ENCODE data around the gene RTEL1. TPM values are rescaled to one million over a fixed set of nuclear protein-coding genes. Genes with fewer than 3 reads are reported as not detected.

RTEL1 gene
- total and polyA plus RNA-seq, 9 of the 15 experiments (the other 6 are each of a cell fraction or from before 2014, with no cell fraction given) = 0.36 to 61.0 (median 17.9) TPM

GRCh38 chr20:63641792-63642523, 16.2 kb upstream of the RTEL1 start (continued):
- TF ChIP-seq, protein P1, sequence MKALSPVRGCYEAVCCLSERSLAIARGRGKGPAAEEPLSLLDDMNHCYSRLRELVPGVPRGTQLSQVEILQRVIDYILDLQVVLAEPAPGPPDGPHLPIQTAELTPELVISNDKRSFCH (CRISPR knock-in tag; IDR thresholded peaks at IDR 0.05) = no peak
- TF ChIP-seq, protein P1 (tag; IDR thresholded peaks at IDR 0.05) = peak; percentile 71
- no peak for TF ChIP-seq FOS (IDR thresholded peaks at IDR 0.05; ENCODE audit: extremely low read depth, insufficient read length)
- no peak for TF ChIP-seq KLF16 (IDR thresholded peaks at IDR 0.05)
- no peak for TF ChIP-seq POLR3G (IDR thresholded peaks at IDR 0.05; ENCODE audit: extremely low read depth, insufficient read length, insufficient replicate concordance)
- TF ChIP-seq SAP30 (IDR thresholded peaks at IDR 0.05; ENCODE audit: borderline replicate concordance, insufficient read depth, low read depth, low read length, poor library complexity, severe bottlenecking) = peak; percentile 72
- no peak for TF ChIP-seq ESRRA (IDR thresholded peaks at IDR 0.05; ENCODE audit: borderline replicate concordance, low read depth)
- TF ChIP-seq CBFB (CRISPR knock-in tag; IDR thresholded peaks at IDR 0.05) = no peak
- TF ChIP-seq SNIP1 (IDR thresholded peaks at IDR 0.05; ENCODE audit: low read depth) = no peak
- no peak for TF ChIP-seq ZNF431 (CRISPR knock-in tag; IDR thresholded peaks at IDR 0.05)
- no peak for TF ChIP-seq MITF (IDR thresholded peaks at IDR 0.05)
- TF ChIP-seq DLX4 (CRISPR knock-in tag; IDR thresholded peaks at IDR 0.05) = no peak
- no peak for TF ChIP-seq NR2C1 (IDR thresholded peaks at IDR 0.05)
- no peak for TF ChIP-seq NR2C1 (tag; IDR thresholded peaks at IDR 0.05)
- no peak for TF ChIP-seq RBM15 (IDR thresholded peaks at IDR 0.05; ENCODE audit: insufficient read depth, low read length)
- TF ChIP-seq TCFL5 (CRISPR knock-in tag; conservative IDR thresholded peaks at IDR 0.05) = no peak
- TF ChIP-seq POLR2G (IDR thresholded peaks at IDR 0.05; ENCODE audit: low read depth, low read length) = peak; percentile 41; the same call in 1 of the 2 replicates
- TF ChIP-seq HNRNPLL (IDR thresholded peaks at IDR 0.05; ENCODE audit: low read depth, low read length, poor library complexity, severe bottlenecking) = peak; percentile 88
- no peak for TF ChIP-seq FOXK1 (CRISPR knock-in tag; IDR thresholded peaks at IDR 0.05; ENCODE audit: borderline replicate concordance)
- TF ChIP-seq, protein P2, sequence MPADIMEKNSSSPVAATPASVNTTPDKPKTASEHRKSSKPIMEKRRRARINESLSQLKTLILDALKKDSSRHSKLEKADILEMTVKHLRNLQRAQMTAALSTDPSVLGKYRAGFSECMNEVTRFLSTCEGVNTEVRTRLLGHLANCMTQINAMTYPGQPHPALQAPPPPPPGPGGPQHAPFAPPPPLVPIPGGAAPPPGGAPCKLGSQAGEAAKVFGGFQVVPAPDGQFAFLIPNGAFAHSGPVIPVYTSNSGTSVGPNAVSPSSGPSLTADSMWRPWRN (IDR thresholded peaks at IDR 0.05; ENCODE audit: low read depth) = no peak
- TF ChIP-seq ZC3H4 (CRISPR knock-in tag; IDR thresholded peaks at IDR 0.05; ENCODE audit: borderline replicate concordance) = no peak
- no peak for TF ChIP-seq BMI1 (IDR thresholded peaks at IDR 0.05; ENCODE audit: low read length)
- TF ChIP-seq NR4A1 (CRISPR knock-in tag; IDR thresholded peaks at IDR 0.05) = no peak
- TF ChIP-seq NR4A1 (tag; IDR thresholded peaks at IDR 0.05) = no peak
- TF ChIP-seq MLLT1 (IDR thresholded peaks at IDR 0.05) = no peak
- TF ChIP-seq NFE2L1 (tag; IDR thresholded peaks at IDR 0.05; ENCODE audit: borderline replicate concordance, low read depth) = no peak
